IMR-90 (cell line): ENCODE results near the gene PFAS. TPM values are rescaled to one million over a fixed set of nuclear protein-coding genes. Genes with fewer than 3 reads are reported as not detected.

Experiments
- ATAC-seq: fragments of 200-7000 bp; cut with Tn5 transposase; 2 replicates; pipeline ENCODE4 v1.9.1; 2020; ENCODE audit warnings: low read depth, mild to moderate bottlenecking, moderate library complexity
- BruUV-seq: library from RNA; stranded (reverse); fragments of 400-500 nt; replicated peaks from 2 replicates; lab custom pipeline; 2021; lab: Mats Ljungman, UMichigan
- CTCF ChIA-PET: fragments of 300-600 bp; formaldehyde crosslinking; extraction: SDS; loops from one replicate; lab custom pipeline; 2021; ENCODE audit warnings: antibody characterized with exemption; lab: Yijun Ruan, JAX
- POLR2A ChIA-PET: fragments of 300-600 bp; sonication (Branson Sonifier 250); formaldehyde crosslinking; loops from one replicate; lab custom pipeline; 2022; ENCODE audit warnings: antibody characterized with exemption; ENCODE audit not compliant: unreplicated experiment; lab: Charles Lee
- DNase-seq: peaks from one replicate; pipeline ENCODE4 v3.0.0; 2013
- H2AFZ ChIP-seq: replicated peaks from 2 replicates; pipeline ENCODE3; 2013; ENCODE audit warnings: low read length, mild to moderate bottlenecking; ENCODE audit not compliant: poor library complexity
- H2AK5ac ChIP-seq: 2 replicates; pipeline ENCODE4 v1.6.1; 2013; ENCODE audit warnings: low read depth, low read length, inconsistent platforms
- H2AK9ac ChIP-seq: replicated peaks from 2 replicates; pipeline ENCODE3; 2013; ENCODE audit warnings: mild to moderate bottlenecking, low read depth, low read length, moderate library complexity; ENCODE audit not compliant: poor library complexity
- H2BK120ac ChIP-seq: 2 replicates; pipeline ENCODE4 v1.6.1; 2013; ENCODE audit warnings: low read depth, low read length, inconsistent platforms
- H2BK15ac ChIP-seq: 3 replicates; pipeline ENCODE4 v1.6.1; 2013; ENCODE audit warnings: low read depth, low read length, inconsistent platforms
- H2BK20ac ChIP-seq: 2 replicates; pipeline ENCODE4 v1.6.1; 2013; ENCODE audit warnings: low read depth, mild to moderate bottlenecking, inconsistent platforms, low read length, moderate library complexity
- H2BK5ac ChIP-seq: 2 replicates; pipeline ENCODE4 v1.6.1; 2013; ENCODE audit warnings: mild to moderate bottlenecking, low read depth, low read length, inconsistent platforms; ENCODE audit not compliant: poor library complexity, severe bottlenecking
- H3K14ac ChIP-seq: replicated peaks from 2 replicates; pipeline ENCODE4 v1.6.1; 2013; ENCODE audit warnings: low read depth, low read length, inconsistent platforms
- H3K18ac ChIP-seq: 2 replicates; pipeline ENCODE4 v1.6.1; 2013; ENCODE audit warnings: low read depth, low read length, control low read depth
- H3K23ac ChIP-seq: 2 replicates; pipeline ENCODE4 v1.6.1; 2013; ENCODE audit warnings: low read depth, low read length, inconsistent platforms
- H3K27ac ChIP-seq: 2 replicates; pipeline ENCODE4 v1.5.1; 2013; ENCODE audit warnings: mild to moderate bottlenecking, control low read depth, low read length; ENCODE audit not compliant: insufficient read depth
- H3K27me3 ChIP-seq: 2 replicates; pipeline ENCODE4 v1.6.1; 2013; ENCODE audit warnings: low read length; ENCODE audit not compliant: control insufficient read depth, insufficient read depth
- H3K36me3 ChIP-seq: 2 replicates; pipeline ENCODE4 v1.6.1; 2013; ENCODE audit warnings: low read length, mixed read lengths; ENCODE audit not compliant: control insufficient read depth, insufficient read depth
- H3K4ac ChIP-seq: 2 replicates; pipeline ENCODE4 v1.6.1; 2013; ENCODE audit warnings: low read depth, low read length, inconsistent platforms
- H3K4me1 ChIP-seq: 2 replicates; pipeline ENCODE4 v1.6.1; 2013; ENCODE audit warnings: low read length, mixed read lengths; ENCODE audit not compliant: control insufficient read depth, insufficient read depth
- H3K4me2 ChIP-seq: 2 replicates; pipeline ENCODE4 v1.6.1; 2013; ENCODE audit warnings: low read depth, mild to moderate bottlenecking, control low read depth, low read length, moderate library complexity
- H3K4me3 ChIP-seq: 2 replicates; pipeline ENCODE4 v1.5.1; 2013; ENCODE audit warnings: low read depth, mild to moderate bottlenecking, control low read depth, low read length, moderate library complexity; ENCODE audit not compliant: insufficient read depth
- H3K56ac ChIP-seq: 2 replicates; pipeline ENCODE4 v1.6.1; 2013; ENCODE audit warnings: low read length, inconsistent platforms; ENCODE audit not compliant: insufficient read depth; ENCODE audit errors: extremely low read depth
- H3K79me1 ChIP-seq, 2 experiments: 2 replicates each; pipeline ENCODE4 v1.6.1; 2013; ENCODE audit warnings: low read length in 2 of 2, inconsistent platforms in 1 of 2, low read depth in 1 of 2
- H3K9ac ChIP-seq: 2 replicates; pipeline ENCODE4 v1.6.1; 2013; ENCODE audit warnings: low read depth, low read length, control low read depth
- H3K9me1 ChIP-seq: 2 replicates; pipeline ENCODE4 v1.6.1; 2013; ENCODE audit warnings: low read length, inconsistent platforms; ENCODE audit not compliant: insufficient read depth
- H3K9me3 ChIP-seq: 2 replicates; pipeline ENCODE4 v1.6.1; 2013; ENCODE audit warnings: low read length; ENCODE audit not compliant: control insufficient read depth, insufficient read depth
- H4K20me1 ChIP-seq: 2 replicates; pipeline ENCODE4 v1.6.1; 2013; ENCODE audit warnings: low read length, inconsistent platforms; ENCODE audit not compliant: insufficient read depth
- H4K5ac ChIP-seq: 2 replicates; pipeline ENCODE4 v1.6.1; 2013; ENCODE audit warnings: mild to moderate bottlenecking, low read depth, low read length, control low read depth
- H4K8ac ChIP-seq, 2 experiments: 2 replicates each; pipeline ENCODE4 v1.6.1; 2013; ENCODE audit warnings: low read depth in 2 of 2, low read length in 2 of 2, control low read depth in 1 of 2, inconsistent platforms in 1 of 2
- H4K91ac ChIP-seq: 2 replicates; pipeline ENCODE4 v1.6.1; 2013; ENCODE audit warnings: low read depth, low read length, inconsistent platforms; ENCODE audit not compliant: insufficient read depth
- BHLHE40 ChIP-seq: fragments of 150-350 bp; IDR thresholded peaks from 2 replicates; pipeline ENCODE4 v1.6.1; 2016; ENCODE audit warnings: mild to moderate bottlenecking, low read depth, low read length
- CEBPB ChIP-seq: IDR thresholded peaks from 2 replicates; pipeline ENCODE4 v1.6.1; 2012; ENCODE audit warnings: low read depth, low read length, improper control_type of control experiment
- CHD1 ChIP-seq: IDR thresholded peaks from 2 replicates; pipeline ENCODE4 v1.6.1; 2012; ENCODE audit warnings: low read depth, low read length, improper control_type of control experiment
- ELK1 ChIP-seq: fragments of 150-350 bp; IDR thresholded peaks from 2 replicates; pipeline ENCODE4 v1.6.1; 2016; ENCODE audit warnings: low read depth, mild to moderate bottlenecking, low read length, moderate library complexity, borderline replicate concordance
- FOS ChIP-seq: fragments of 150-350 bp; IDR thresholded peaks from 2 replicates; pipeline ENCODE4 v1.6.1; 2016; ENCODE audit warnings: low read depth, low read length
- MAFK ChIP-seq: IDR thresholded peaks from 2 replicates; pipeline ENCODE4 v1.6.1; 2012; ENCODE audit warnings: low read depth, low read length, improper control_type of control experiment
- MAZ ChIP-seq: IDR thresholded peaks from 2 replicates; pipeline ENCODE4 v1.6.1; 2012; ENCODE audit warnings: low read depth, mild to moderate bottlenecking, low read length, improper control_type of control experiment, moderate library complexity, borderline replicate concordance
- MXI1 ChIP-seq: IDR thresholded peaks from 2 replicates; pipeline ENCODE4 v1.6.1; 2012; ENCODE audit warnings: low read depth, mild to moderate bottlenecking, low read length, moderate library complexity, borderline replicate concordance
- NFE2L2 ChIP-seq: fragments of 150-350 bp; IDR thresholded peaks from 2 replicates; pipeline ENCODE4 v1.6.1; 2016; ENCODE audit warnings: low read depth, mild to moderate bottlenecking, low read length
- POLR2A ChIP-seq: IDR thresholded peaks from 2 replicates; pipeline ENCODE4 v1.6.1; 2012; ENCODE audit warnings: mild to moderate bottlenecking, low read depth, low read length
- RCOR1 ChIP-seq: IDR thresholded peaks from 2 replicates; pipeline ENCODE4 v1.6.1; 2012; ENCODE audit warnings: mild to moderate bottlenecking, low read length, improper control_type of control experiment; ENCODE audit not compliant: insufficient replicate concordance
- RFX5 ChIP-seq: IDR thresholded peaks from 2 replicates; pipeline ENCODE4 v1.8.0; 2012; ENCODE audit warnings: low read depth, mild to moderate bottlenecking, low read length, moderate library complexity
- SMC3 ChIP-seq: fragments of 150-350 bp; IDR thresholded peaks from 2 replicates; pipeline ENCODE4 v1.6.1; 2016; ENCODE audit warnings: low read depth, mild to moderate bottlenecking, antibody characterized with exemption, low read length, moderate library complexity
- USF2 ChIP-seq: fragments of 150-350 bp; IDR thresholded peaks from 2 replicates; pipeline ENCODE4 v1.6.1; 2017; ENCODE audit warnings: mild to moderate bottlenecking, antibody characterized with exemption, low read length, low read depth
- WGBS, 2 experiments: methylation state at CpG; one replicate each; pipeline versions ENCODE4 v1.1.5 to v1.1.7; 2013; ENCODE audit warnings: missing lambda C conversion rate in 2 of 2; ENCODE audit not compliant: insufficient read length in 1 of 2; ENCODE audit errors: extremely low coverage in 2 of 2; 5-methylcytosine and 5-hydroxymethylcytosine counted together
- dilution Hi-C: fragments of 300-500 bp; cut with HindIII; formaldehyde crosslinking; loops from one replicate; pipeline ENCODE4 v1.14.3; 2018; ENCODE audit warnings: low sequenced_read_pairs; ENCODE audit not compliant: unreplicated experiment
- in situ Hi-C: fragments of 300-500 bp; cut with MboI; formaldehyde crosslinking; loops from 3 replicates; pipeline ENCODE4 v1.14.3; 2019; ENCODE audit warnings: low sequenced_read_pairs, inconsistent platforms, mixed read lengths
- intact Hi-C: fragments of 100-400 bp; cut with micrococcal nuclease; formaldehyde crosslinking; loops from 2 replicates; pipeline ENCODE4 v1.10.0; 2022
- polyA plus RNA-seq, 3 experiments: library from polyadenylated mRNA; depleted of rRNA; stranded (reverse); fragments of >200 nt; gene quantifications; 2 replicates each; pipeline ENCODE4 v1.2.3, GENCODE V29; 2012; ENCODE audit warnings: low replicate concordance in 1 of 3
- total RNA-seq: library from RNA; depleted of rRNA; stranded (reverse); fragments of >200 nt; gene quantifications from 2 replicates; pipeline ENCODE4 v1.2.3, GENCODE V29; 2012

The PFAS gene
- total and polyA plus RNA-seq, 2 of the 4 experiments (the other 2 are of a cell fraction): 20.7 to 26.2 TPM

GRCh38 chr17:8300627-8301242 lies 51.6 kb downstream of the PFAS start (continued):
- TF ChIP-seq MXI1: no peak

- BruUV-seq: no TSS peak
- H4K20me1 ChIP-seq: no peaks in the 10 kb centered on the region
- H3K56ac ChIP-seq: no peak overlapping the region
- no peak overlapping the region for H2BK5ac ChIP-seq
- no CpG with 5 or more reads among the region's 10 CpGs for WGBS, 2 experiments
- H2AFZ ChIP-seq: no peak overlapping the region
- no peak overlapping the region for H3K9ac ChIP-seq
- no peaks in the 10 kb centered on the region; the same call in 1 of the 2 replicates for H3K4me1 ChIP-seq
- H3K9me1 ChIP-seq: no peaks in the 10 kb centered on the region
- no peak overlapping the region for H2BK20ac ChIP-seq
- no peak overlapping the region for H2AK5ac ChIP-seq
- no peak overlapping the region for H2BK15ac ChIP-seq
- dilution Hi-C loops (no loop called here), in situ Hi-C loops (loop anchor here (25.0 kb wide), 1 partner anchor 223 kb away; the partner anchor contains the start of gene ALOX12B), intact Hi-C loops (no loop called here)
- H4K5ac ChIP-seq: no peak overlapping the region
- POLR2A ChIA-PET: no interaction called here
- ATAC-seq: no peak
- H3K36me3 ChIP-seq: no peaks in the 10 kb centered on the region
- no peak overlapping the region for H3K4me3 ChIP-seq
- no peak overlapping the region for H2AK9ac ChIP-seq
- no peak overlapping the region for H4K91ac ChIP-seq
- CTCF ChIA-PET: interaction anchor here (0.5 kb wide), 1 partner anchor 12 kb away, joined by 4 read pairs; no protein-coding TSS in a partner anchor
- no peak overlapping the region for H3K4ac ChIP-seq
- H3K9me3 ChIP-seq: no peaks in the 10 kb centered on the region
- no peak overlapping the region for H3K14ac ChIP-seq
- H3K23ac ChIP-seq: no peak overlapping the region
- H3K4me2 ChIP-seq: no peak overlapping the region
- H2BK120ac ChIP-seq: no peak overlapping the region
- H3K79me1 ChIP-seq: no peaks in the 10 kb centered on the region
- DNase-seq: no peak
- H3K27me3 ChIP-seq: peaks cover 56% of the 10 kb centered on the region
- no peak overlapping the region for H4K8ac ChIP-seq
- no peak overlapping the region for H3K18ac ChIP-seq
- H3K27ac ChIP-seq: no peak overlapping the region
- TF ChIP-seq MAZ (no peak), CEBPB (no peak), BHLHE40 (no peak), RFX5 (no peak), FOS (no peak), RCOR1 (no peak), NFE2L2 (no peak), MAFK (no peak), ELK1 (no peak), CHD1 (no peak), SMC3 (no peak), MXI1 (no peak), POLR2A (no peak), USF2 (no peak)
Observed at GRCh38 chr17:8310601-8311123, 61.6 kb downstream of the PFAS start.
